Measurements from ENCODE around the gene RBM19.
A peak's percentile ranks its signal among the peaks of the same experiment; 100 is the strongest.

The RBM19 gene

DNA sequence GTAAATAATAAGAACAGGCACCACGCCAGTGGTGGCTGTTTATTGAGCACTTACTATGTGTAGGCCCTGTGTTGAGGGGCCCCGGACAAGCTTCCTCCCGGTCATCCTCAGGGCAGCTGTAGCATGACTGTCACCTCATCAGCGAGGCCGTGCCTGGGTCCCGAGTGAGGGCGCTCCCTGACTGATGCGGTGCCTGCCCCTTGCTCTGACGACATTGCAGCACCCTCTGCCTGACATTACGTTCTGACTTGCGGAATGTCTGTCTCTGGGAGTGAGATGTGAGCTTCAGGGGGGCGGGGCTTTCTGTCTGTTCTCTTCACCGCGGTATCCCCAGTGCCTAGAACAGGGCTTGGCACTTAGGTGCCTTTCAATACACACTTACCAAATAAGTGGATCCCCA, 167.6 kb downstream of the RBM19 start:
- DNase-seq = no peak

DNA sequence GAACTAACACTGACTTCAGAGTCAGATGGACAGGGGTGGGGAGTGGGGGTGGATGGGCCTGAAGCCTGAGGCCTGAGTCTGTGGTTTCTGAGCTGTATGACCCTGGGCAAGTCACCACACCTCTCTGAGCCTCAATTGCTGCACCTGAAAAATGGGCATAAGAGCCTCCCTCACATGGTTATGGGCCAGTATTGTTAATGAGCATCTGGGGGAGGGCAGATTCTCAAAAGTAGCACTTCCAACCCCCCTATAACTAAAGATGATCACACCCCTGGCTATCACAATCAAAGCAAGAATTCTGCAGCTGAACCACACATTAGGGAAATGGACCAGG, 168.6 kb downstream of the RBM19 start:
- DNase-seq = no peak

DNA sequence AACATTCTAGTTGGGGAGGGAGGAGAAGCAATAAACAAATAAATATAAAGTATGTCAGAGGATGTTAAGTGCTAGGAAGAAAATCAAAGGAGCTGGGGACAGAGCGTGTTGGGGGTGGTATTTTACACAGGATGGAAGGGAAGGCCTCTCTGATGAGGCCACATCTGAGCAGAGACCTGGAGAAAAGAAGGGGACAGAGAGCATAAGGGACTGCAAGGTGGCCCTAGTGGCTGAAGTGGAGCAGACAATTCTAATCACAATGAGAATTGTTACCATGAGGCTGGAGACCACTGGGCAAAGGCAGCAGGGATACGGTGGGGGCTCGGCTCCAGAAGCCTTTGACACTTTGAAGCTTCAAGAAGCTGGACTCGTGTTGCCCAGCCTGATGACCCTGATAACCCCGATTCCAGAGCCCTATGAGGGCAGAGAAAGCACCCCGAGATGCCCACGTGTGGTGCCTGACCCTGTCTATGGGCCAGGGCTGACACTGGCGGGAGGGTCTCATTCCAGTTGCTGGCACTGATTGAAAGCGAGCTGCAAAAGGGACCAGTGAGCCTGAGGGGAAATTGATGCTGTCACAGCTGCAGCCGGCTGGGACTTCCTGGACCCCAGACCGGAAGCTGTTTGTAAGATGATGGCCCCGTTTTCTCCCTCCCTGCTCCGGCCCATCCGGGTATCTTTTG, 169.1 kb downstream of the RBM19 start:
- DNase-seq = no peak

DNA sequence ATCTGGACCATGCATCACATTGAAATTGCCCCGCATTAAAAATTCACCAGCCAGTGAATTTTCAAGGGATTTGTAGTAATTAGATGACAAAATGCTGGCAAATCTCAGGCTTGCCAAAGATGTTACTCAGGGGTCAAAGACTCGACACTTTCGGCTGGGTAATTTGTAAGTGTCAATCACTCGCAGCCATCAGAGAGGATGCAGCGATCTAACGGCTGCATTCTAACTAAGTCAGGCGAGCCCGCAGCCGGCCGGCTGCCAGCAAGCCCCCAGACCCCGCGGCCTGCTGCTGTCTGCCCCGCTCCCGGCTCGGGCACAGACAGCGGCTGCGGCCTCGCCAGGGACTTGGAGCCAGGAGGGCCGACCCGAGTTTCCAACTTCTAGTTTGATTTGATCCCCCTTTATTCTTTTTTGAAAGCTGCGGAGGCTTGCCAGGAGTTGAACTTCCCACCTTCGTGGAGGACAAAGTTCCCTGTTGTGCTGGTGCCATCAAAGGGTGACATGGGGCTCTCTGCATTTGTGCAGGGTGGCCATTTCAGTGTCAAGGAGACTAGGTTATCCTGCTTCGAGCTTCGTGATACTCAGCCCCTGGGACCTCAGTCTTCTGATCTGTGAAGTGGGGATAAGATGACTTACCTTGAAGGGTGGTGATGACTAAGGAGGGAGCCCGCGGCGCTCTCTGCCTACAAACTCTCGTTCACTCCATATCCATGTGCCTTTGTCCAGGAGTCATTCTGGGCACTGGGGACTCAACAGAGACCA, 169.9 kb downstream of the RBM19 start:
- DNase-seq = no peak

DNA sequence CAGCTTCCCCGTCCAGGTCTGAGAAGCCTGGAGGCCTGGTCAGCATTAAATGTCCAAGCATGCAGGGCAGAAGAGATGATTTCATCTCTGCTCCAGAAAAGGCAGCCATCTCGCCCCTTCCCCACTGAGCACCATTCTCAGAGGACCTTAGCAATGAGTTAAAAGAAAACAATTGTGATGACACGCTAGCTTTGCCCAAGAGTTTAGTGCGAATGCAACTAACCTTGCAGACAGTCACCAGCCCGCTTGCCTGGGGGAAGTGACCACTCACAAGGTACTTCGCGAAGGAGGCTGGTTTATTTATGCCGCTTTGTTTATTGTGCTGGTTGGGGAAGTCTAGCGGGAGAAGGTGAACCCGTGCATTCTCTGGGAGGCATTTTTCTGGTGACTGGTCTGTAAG, 170.7 kb downstream of the RBM19 start:
- DNase-seq = no peak

DNA sequence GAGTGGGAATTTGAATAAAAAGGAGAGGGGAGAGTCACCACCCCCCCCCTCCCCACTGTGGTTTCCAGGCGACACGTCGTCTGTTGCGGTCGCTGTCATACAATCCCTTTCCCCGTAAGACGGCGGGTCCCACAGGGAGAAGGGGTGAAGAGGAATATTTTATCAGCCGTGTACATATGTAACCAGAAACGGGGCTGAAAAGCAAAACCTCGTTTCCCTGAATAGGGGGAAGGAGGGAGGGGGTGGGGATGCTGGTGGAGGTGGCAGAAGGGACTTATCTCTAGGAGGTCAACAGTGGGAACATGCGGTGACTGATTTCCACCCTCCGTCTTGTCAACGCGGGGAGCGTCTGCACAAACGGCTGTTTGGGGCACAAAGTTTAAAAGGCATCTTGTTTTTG, 171.4 kb downstream of the RBM19 start:
- DNase-seq = peak; percentile 2

DNA sequence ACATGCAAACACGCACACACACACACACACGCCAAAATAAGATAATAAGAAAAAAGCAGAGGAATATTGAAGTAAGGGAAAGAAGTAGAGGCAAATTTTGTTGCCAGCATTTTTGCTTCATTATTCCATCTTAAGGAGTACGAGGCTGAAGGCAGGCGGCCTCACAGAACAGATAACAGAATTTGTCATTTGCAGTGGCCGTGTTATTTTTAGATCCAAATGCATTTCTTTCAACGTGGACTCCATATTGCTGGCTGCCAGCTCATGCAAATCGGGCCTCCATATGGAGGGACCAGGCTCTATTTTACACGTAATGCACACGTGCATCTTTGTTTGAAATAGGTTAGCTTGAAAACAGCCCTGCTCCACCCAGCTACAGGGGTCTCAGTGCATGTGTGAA, 172.9 kb downstream of the RBM19 start:
- DNase-seq = no peak

DNA sequence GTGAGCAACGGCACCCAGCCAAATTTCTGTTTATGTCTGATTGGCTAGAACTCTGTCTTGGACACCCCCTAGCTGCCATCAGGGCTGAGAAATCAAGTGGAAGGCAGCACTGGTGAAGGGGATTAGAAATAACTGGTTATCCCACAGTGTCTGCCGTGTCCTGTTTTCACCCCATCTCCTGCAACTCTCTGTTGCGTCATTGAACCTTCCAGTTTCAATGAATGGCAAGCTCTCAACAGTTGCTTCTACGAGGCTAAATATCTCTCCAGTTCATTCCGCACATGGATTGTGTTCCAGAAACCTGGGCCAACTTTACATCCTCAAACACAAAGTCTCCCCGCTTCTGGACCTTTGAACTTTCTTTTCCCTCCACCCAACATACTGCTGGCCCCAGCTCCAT, 173.7 kb downstream of the RBM19 start:
- DNase-seq = no peak

DNA sequence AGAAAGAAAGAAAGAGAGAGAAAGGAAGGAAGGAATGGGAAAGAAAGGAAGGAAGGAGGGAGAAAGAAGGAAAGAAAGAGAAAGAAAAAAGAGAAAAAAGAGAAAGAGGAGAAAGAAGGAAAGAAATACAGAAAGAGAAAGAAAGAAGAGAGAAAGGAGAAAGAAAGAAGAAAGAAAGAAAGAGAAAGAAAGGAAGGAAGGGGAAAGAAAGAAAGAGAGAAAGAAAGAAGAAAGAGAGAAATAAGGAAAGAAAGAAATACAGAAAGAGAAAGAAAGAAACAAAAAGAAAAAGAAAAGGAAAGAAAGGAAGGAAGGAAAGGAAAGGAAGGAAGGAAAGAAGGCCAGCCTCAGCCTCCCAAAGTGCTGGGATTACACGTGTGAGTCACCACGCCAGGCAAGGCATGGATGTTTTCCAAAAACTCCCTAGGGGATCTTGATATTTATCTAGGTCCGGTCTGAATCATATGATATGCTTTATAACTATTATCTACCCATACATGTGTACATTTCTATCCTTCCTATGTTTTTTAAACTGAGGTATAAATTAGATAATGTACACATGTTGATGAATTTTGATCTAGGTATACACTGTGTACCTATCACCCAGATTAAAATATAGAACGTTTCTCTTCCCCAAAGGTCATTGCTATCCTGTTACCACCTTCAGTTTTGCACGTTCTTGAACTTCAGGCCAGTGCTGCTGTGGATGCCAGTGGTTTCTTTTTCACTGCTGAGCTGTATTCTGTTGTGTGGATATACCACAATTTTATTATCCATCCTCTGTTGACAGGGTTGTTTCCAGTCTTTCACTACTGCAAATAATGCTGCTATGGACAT, 177.9 kb downstream of the RBM19 start:
- no peak for DNase-seq

DNA sequence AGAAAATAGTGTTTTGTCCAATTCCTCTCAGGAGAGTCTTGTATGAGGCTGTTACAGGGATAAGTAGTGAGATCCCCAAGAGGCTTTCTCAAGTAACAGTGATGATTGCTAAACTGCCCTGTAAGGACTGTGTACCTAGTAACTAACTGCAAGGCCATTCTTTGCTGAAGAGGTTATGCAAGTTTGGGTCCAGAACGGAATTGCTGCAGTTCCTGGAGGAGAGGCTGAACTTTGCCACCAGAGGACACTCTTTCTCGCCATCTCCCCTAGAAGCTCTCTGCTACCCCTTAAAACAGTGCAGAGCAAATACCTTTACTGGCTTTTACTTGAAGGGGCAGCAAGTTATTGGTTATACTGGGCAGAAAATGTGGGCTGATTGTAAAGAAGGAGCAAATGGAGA, 180.0 kb downstream of the RBM19 start:
- DNase-seq = no peak

DNA sequence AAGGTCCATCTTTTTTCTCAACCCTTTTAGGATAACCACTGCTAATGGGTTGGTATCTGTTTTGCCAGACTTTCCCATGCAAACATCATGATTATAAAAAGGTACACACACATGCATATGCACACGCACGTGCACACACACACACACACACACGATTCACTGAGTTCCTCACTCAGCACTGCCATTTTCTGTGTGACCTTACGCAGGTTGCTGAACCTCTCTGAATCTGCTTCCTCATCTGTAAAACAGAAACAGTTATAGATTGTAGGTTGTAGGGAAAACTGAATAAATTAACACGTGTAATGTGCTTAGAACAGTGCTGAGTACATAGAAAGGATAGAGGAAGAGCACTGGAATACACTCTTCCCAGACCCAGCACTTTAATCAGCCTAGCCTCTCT, 182.3 kb downstream of the RBM19 start:
- DNase-seq = no peak

DNA sequence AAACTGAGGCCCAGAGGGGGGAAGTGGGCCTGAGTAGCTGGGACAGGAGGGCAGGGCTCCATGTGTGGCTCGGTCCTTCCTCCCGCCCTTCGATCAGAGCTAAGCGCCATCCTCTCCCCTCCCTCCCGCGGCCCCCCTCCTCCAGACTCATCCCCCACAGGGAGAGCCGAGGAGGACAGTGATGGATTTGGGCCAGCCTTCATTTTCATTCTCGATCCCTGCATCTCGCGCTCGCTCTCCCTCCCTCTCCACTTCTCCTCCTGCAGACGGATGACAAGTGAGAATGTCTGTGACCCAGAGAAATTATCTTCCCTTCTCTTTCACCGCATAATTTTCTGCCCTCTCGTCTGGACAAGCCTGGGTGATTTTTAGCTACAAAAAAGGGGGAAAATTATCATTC, 183.3 kb downstream of the RBM19 start:
- DNase-seq = no peak

DNA sequence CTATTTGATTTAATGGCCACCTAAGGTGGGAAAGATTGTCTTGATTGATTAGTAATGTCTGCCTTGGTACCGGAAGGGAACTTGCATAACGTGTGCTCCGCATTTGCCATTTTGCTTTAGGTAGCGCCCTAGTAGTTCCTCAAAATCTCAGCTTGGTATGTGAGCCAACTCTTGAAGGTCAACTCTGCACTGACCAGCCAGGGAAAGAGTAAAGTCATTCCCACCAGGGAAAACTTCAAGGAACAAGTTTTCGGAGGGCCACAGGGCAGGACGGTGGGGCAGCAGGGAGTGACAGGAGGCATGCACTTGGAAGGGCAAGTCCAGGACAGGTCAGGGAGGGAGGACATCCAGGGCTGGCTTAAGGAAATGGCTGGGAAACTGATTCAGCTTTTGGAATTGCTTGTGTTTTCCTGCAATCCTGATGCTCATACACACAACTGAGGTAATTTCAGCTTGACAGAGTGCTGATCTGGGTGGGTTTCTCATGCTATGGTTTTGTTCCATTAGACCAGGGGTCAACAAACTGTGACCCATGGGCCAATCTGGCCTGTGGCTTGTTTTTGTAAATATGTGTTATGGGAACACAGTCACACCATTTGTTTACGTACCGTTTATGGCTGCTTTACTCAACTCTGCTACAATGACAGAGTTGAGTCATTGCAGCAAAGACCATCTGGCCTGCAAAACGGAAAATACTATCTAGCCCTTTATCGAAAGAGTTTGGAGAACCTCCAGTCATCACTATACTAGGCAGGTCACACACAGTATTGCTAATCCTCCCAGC, 184.5 kb downstream of the RBM19 start:
- DNase-seq = no peak

DNA sequence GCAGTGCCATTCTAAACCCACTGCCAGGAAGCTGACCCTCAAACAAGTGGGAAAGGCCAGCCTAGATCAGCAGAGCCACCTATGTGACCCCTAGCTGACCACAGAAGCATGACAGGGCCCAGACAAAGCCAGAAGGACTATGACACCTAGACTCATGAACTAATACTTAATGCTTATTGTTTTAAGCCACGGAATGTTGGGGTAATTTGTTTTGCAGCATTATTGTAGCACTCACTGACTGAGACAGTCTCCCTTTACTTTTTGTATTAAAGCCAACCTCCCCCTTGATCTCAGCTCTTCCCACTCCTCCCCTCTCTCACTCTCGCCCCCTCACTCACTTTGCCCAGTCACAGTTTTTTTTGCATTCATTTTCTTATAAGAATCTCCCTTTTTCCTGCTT, 186.4 kb downstream of the RBM19 start:
- DNase-seq = no peak

DNA sequence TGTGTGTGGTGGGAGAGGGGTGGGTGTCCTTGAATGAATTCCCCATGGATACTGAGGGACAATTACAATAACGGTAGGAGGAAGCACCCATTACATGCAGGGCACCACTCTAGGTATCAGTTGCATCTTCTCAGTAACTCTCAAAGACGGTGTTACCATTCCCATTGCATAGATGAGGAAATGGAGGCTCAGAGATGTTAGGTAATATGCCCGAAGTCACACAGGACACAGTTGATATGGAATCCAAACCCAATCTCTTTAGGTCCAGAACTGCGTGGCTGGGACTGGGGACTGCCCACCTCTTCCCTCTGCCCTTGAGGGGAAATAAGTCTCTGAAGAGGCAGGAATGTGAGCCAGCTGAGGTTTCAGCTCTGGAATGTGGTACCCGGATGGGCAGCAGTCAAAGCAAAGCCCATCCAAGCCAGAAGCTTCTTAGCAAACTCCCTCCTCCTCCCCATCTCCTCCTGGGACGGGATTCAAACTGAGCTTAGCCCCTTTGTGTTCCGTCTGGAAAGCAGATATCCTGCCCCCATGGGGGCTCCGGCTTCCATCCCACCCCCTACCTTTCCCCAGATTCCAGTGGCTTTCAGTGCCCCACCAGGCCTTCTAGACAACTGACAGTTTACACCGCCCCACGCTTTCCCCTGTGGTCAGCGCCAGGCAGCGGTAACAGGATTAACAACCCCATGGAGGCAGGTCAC, 187.5 kb downstream of the RBM19 start:
- no peak for DNase-seq

DNA sequence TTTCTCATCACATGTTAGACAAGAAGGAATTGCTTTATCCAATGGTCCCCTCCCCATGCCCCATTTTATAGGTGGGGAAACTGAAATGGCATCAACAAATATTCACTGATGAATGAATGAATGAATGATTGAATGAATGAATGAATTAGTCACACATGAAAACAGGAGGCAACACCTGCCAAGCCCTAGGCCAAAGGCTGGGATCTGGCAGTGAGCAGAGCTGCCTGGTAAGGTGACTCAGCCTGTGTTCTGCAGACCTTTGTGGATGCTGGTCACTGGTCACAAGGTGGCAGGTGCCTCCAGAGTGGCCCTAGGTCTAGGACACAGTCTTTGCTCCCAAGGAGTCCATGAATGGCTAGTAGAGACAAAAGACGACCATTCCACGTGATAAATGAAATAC, 188.4 kb downstream of the RBM19 start:
- no peak for DNase-seq

DNA sequence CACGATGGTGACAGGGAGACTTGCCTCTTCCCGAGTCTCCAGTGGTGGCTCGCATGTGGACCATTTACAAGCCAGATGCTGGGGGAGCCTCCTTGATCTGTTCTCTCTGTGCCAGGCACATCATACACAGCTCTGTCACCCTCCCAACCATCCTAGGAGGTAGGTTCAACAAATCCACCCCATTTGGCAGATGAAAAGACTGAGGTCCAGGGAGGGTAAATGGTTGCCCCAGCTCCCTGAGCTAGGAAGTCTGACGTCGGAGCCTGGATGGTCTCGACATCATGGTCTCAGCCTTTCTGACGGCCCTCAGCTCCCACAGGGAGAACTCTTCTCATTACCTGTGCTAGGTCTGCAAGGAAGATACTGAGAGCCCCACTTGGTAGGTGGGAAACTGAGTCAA, 189.6 kb downstream of the RBM19 start:
- DNase-seq = no peak

DNA sequence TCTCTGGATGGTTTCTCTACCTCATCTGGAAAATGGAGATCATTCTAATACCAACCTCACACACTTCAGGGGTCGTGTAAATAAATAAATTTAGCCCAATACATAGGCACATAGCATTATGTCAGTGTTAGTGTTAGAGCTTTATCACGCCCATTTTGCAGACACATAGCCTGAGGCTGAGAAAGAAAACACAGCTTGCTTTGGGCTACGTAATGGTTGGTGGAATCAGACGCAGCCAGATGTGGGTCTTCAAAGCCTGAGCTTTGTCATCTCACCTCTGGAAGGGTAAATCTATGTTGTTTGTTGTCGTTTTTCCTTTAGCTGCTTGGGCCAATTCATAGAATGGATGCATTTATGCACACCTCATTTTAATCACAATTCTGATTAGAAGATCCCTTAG, 191.6 kb downstream of the RBM19 start:
- no peak for DNase-seq

DNA sequence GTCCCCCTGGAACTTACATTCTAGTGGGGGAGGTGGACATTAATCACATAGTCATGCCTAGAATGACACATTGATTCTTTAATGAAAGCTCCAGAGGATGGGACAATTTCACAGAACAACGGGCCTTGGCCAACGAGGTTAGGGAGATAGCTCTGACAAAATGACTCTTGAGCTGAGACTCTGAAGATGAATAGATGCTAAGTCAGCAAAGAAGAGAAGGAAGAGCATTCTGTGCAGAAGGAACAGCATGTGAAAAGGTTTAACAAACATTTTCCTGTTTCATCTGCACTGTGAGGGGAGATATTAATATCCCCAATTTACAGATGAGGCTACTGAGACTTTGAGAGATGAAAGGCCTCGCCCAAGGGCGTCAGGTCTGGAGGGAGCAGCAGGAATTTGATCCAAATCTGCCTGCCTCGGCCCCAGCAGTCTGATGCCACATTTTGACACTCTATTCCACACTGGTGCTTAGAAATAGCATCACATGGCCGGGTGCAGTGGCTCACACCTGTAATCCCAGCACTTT, 193.6 kb downstream of the RBM19 start:
- DNase-seq = no peak

DNA sequence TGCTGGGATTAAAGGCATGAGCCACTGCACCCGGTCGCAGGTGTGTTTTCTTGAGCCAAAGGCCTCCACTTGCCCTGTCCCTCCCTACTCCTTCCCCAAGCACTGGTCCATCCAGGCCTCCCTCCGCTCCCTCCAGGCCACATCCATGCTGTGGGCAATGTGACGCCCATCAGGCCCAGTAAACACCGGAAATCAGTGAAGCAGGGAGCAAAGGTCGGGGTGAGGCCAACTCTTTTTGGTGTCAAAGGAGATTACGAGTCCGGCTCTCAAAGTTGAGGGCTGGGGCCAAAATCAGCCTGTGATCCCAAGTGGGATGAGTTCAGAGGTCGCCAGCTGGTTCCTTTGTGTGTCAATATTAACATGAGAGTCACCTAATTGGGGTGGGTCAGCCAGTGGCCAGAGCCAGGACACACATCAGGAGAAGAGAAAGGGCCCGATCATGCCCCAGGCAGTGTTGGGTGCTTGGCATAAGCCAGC, 195.7 kb downstream of the RBM19 start:
- no peak for DNase-seq

DNA sequence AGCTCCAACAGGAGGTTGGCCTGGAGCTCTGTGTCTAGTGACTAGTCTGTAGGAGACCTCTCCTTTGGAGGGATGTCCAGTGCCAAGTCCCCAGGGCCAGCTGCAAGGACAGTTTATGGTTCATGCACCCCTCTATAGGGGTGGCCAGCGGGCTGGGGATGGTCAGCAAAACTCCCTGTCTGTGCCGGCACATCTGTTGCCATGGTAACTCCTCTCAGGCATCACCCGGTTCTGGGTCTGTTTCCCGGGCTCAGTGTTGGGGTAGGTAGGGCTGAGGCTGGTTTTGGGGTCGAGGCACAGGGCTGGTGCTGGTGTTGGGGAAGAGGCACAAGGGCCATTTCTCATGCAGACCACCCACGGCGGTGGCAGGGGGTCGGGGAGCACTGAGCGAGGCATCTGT, 196.8 kb downstream of the RBM19 start:
- no peak for DNase-seq

DNA sequence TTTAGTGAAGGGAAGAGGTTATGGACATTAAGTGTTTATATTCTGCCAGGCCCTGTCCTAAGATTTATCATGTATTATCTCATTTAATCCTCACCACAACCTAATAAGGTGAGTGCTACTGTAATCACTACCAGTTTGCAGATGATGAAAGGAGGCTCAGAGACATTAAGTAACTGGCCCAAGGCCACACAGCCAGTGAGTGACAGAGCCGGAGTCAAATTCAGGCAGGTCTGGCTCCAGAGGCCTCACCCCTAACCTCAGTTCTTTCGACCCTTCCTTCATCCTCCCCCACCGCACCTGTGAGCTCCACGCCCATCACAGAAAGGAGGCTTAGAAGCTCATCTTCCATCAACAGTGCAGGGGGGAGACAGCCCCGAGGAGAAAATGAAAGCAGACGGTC, 197.3 kb downstream of the RBM19 start:
- DNase-seq = no peak

All from NCI-H1436 treated with DMSO at 0.1 percent for 48 hours (cell line).